GM12873 (cell line): ENCODE measurements around the gene PRKCA.

Experiments used
- TF ChIP-seq, protein P1 (sequence below): IDR thresholded peaks from 2 replicates; pipeline ENCODE4 v1.5.1; 2012; ENCODE audit warnings: low read depth, mild to moderate bottlenecking, moderate library complexity, low read length, control low read depth; ENCODE audit not compliant: insufficient read depth; ENCODE audit errors: missing control alignments

The PRKCA gene

DNA sequence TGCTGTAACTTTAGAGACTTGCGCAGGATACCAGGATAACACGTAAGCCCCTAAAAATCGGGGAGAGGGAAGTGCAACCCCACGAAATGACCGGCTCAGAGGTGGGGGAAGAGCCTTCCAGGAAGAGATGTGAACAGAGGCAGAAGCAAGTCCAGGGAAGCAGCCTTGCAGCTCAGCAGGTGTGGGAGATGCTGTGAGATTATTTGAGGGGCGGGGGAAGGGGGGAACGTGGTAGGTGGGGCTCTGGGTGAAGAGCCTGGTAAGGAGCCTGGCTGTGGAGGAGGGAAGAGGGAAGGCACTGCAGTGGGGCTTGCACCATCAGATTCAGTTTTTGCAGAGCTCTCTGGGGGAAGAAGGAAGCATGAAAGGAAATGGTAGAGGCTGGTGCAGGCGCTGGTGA, 437.1 kb downstream of the PRKCA start:
- TF ChIP-seq, protein P1, sequence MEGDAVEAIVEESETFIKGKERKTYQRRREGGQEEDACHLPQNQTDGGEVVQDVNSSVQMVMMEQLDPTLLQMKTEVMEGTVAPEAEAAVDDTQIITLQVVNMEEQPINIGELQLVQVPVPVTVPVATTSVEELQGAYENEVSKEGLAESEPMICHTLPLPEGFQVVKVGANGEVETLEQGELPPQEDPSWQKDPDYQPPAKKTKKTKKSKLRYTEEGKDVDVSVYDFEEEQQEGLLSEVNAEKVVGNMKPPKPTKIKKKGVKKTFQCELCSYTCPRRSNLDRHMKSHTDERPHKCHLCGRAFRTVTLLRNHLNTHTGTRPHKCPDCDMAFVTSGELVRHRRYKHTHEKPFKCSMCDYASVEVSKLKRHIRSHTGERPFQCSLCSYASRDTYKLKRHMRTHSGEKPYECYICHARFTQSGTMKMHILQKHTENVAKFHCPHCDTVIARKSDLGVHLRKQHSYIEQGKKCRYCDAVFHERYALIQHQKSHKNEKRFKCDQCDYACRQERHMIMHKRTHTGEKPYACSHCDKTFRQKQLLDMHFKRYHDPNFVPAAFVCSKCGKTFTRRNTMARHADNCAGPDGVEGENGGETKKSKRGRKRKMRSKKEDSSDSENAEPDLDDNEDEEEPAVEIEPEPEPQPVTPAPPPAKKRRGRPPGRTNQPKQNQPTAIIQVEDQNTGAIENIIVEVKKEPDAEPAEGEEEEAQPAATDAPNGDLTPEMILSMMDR = no peak

DNA sequence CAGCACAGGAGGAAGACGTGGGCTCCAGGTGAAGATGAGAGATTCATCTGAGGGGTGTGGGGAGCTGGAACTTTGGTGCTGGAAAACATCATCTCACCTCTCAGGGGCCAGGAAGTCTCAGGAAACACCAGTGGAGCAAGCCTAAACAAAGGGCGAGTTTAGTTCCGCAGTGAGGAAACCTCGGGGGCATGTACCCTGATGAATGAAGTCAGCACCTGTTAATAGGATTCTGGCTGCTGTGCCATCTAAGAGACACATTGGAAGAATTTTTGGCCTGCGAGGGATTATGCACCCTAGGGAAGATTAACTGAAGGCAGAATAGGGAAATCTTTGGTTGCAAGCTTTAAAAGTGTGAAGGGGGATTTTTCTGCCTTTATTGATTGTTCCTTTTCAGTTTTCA, 437.8 kb downstream of the PRKCA start:
- TF ChIP-seq, protein P1 = no peak

DNA sequence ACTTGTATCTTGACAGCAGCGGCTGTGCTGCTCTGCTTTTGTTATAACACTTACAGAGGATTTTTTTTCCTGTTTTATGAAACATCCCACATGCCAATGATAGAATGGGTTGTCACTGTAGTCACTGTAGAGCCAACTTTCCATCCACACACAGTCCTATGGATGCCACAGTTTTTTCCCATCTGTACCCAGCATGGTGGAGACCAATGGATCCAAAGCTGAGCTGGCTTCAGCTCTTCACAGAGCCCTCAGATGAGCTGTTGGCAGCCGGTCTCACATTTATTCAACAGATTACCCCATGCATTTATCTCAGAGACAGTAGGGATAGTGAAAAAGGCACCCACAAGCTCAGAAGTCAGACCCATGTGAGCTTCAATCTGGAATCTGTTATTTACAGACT, 441.1 kb downstream of the PRKCA start:
- TF ChIP-seq, protein P1 = no peak

DNA sequence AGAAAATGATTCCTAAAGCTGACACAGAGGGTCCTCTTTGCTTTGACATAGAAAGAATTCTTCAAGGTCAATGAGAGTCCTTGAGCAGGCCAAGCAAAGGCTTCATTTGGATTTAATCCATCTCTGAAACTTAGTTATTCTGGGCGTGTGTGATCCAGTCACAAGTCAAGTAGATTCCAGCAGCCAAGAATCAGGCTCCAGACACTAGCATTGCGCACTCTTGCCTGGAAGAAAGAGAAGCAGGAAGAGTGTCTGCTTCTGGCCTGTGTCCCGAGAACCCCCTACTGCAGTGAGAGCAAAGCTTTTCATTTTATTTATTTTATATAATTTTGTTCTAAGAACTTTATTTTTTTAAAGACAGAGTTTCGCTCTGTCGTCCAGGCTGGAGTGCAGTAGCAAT, 444.3 kb downstream of the PRKCA start:
- TF ChIP-seq, protein P1 = no peak

DNA sequence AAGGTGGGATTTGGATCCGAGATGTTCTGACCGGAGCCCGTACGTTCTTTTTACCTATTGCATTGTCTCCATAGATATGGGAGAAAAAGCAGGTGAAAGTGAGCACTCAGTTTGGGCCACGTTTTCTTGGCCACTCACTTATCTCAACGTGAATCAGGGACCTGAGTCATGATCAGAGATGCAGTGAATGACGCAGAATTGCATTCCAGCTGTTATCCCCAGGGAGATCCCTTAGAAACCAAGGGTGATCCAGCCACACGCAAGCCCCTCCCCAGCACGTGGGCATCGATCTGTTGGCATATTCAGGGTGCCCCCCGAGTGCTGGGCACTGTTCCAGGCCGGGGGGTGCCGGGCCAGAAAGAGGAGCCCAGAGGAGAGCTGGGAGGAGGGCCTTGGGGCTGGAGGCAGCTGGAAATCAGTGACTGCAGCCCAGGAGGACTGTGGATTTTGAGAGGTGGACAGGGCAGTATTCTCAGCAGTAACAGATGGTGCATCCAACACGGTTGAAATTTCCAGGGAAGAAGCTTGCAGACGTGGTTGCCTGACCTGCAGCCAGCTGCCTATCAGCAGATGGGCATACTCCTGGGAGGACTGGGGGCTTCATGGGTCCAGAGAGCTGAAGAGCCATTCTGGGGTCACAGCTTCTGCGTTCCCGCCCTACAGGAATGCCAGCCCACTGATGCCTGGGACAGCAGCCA, 445.3 kb downstream of the PRKCA start:
- TF ChIP-seq, protein P1 = no peak

DNA sequence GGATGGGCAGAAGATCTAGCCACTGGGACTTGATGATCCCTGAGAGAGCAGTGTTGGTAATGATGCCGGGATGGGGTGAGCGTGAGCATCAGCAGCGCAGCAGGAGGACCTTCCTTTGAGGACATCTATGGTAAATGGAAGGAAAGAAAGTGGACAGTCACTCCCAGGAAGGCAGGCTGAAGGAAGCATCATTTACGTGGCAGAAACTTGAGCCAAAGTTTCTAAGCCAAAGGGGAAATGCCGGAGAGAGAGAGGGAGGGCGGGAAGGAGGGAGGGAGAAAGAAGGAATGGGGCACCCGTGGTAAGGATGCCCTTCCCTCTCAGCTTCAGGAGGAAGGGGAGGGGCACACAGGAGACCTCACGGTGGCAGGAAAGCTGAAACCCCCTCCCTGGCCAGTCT, 446.2 kb downstream of the PRKCA start:
- TF ChIP-seq, protein P1 = no peak

DNA sequence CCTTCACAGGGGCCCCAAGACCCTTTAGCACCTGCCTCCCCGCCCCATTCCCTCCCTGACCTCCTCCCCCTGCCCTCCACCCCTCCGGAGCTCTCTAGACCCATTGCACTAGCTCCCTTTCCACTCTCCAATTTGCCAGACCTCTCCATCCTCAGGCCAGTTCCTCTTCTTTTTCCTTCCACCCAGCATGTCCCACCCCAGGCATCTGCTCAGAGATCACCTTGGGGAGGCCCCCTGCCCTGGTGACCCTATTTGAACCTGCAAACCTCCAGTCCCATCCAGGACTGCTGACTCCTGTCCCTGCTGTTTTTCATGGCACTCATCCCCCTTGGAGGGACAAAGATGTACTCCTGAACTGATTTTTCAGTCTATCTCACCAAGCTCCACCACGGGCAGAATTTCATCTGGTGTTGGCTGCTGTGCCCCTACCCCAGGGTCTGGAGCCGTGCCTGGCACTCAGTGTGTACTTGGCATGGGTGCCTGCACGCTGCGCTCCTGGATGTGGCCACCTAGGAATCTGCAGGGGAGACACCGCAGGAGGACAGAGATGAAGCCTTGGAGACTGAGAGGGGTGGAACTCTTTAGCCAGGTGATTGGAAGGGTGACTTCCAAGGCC, 446.9 kb downstream of the PRKCA start:
- TF ChIP-seq, protein P1 = no peak
